HCT116 (cell line): ENCODE data around the gene SPSB2. TPM values are rescaled to one million over a fixed set of nuclear protein-coding genes. Genes with fewer than 3 reads are reported as not detected.

Experiments used
- ATAC-seq: fragments of 200-7000 bp; cut with Tn5 transposase; 2 replicates; pipeline ENCODE4 v1.9.1; 2020; ENCODE audit warnings: mild to moderate bottlenecking, moderate library complexity
- BruUV-seq: library from RNA; stranded (reverse); fragments of 400-500 nt; replicated peaks from 2 replicates; lab custom pipeline; 2021; lab: Mats Ljungman, UMichigan
- CTCF ChIA-PET: fragments of 300-600 bp; sonication (Branson Sonifier 250); formaldehyde crosslinking; loops from one replicate; lab custom pipeline; 2021; ENCODE audit warnings: antibody characterized with exemption; lab: Charles Lee
- POLR2A ChIA-PET: fragments of 300-600, 350-600 bp; sonication (Branson Sonifier 250); formaldehyde crosslinking; loops from one replicate; lab custom pipeline; 2021; ENCODE audit warnings: antibody characterized with exemption; lab: Charles Lee
- RAD21 ChIA-PET, 2 experiments: fragments of 300-600 bp; sonication (Branson Sonifier 250); formaldehyde crosslinking; loops; one replicate each; lab custom pipeline; 2023; ENCODE audit warnings: low total read pairs in 2 of 2; ENCODE audit not compliant: uncharacterized antibody in 2 of 2, unreplicated experiment in 2 of 2, low non-redundant PET in 1 of 2; lab: Charles Lee
- DNase-seq: peaks from one replicate; pipeline ENCODE4 v3.0.0-alpha.2; 2010; ENCODE audit warnings: low read depth, low spot score
- H2AFZ ChIP-seq: fragments of 200-600 bp; shearing (Covaris generic), sonication (generic); 2 replicates; pipeline ENCODE4 v1.6.1; 2017; ENCODE audit warnings: low read depth, mixed run types, mixed read lengths, antibody characterized with exemption, low read length; ENCODE audit not compliant: poor library complexity, severe bottlenecking
- H3K27ac ChIP-seq: 2 replicates; pipeline ENCODE4 v1.5.1; 2012; ENCODE audit warnings: low read depth, low read length
- H3K27me3 ChIP-seq: fragments of 200-600 bp; sonication (generic); 2 replicates; pipeline ENCODE4 v1.6.1; 2016; ENCODE audit warnings: mixed run types, low read length, mixed read lengths; ENCODE audit not compliant: insufficient read depth
- H3K36me3 ChIP-seq, 2 experiments: fragments of 200-500 bp in 1 of 2; fragments of 200-600 bp in 1 of 2; sonication (Bioruptor generic) in 1 of 2; sonication (generic) in 1 of 2; 2 replicates each; pipeline versions ENCODE4 v1.5.1 to v1.6.1; 2014 to 2016; ENCODE audit warnings: low read length in 2 of 2, inconsistent platforms in 1 of 2, mixed read lengths in 1 of 2, mixed run types in 1 of 2; ENCODE audit not compliant: insufficient read depth in 2 of 2, control insufficient read depth in 1 of 2
- H3K4me1 ChIP-seq, 2 experiments: fragments of 200-600 bp in 1 of 2; sonication (generic) in 1 of 2; 2 replicates each; pipeline versions ENCODE4 v1.5.1 to v1.6.1; 2012 to 2017; ENCODE audit warnings: low read length in 2 of 2, inconsistent platforms in 1 of 2, mild to moderate bottlenecking in 1 of 2, mixed read lengths in 1 of 2, mixed run types in 1 of 2, moderate library complexity in 1 of 2; ENCODE audit not compliant: insufficient read depth in 2 of 2, control insufficient read depth in 1 of 2
- H3K4me2 ChIP-seq: fragments of 200-600 bp; sonication (generic); 2 replicates; pipeline ENCODE4 v1.6.1; 2017; ENCODE audit warnings: mixed run types, low read length, mixed read lengths
- H3K4me3 ChIP-seq, 2 experiments: fragments of 200-600 bp in 1 of 2; sonication (generic) in 1 of 2; replicated peaks in 1 of 2; 2 replicates each; pipeline ENCODE4 v1.5.1; 2011 to 2016; ENCODE audit warnings: low read length in 2 of 2, control low read depth in 1 of 2, low read depth in 1 of 2, mild to moderate bottlenecking in 1 of 2, mixed read lengths in 1 of 2, mixed run types in 1 of 2
- H3K79me2 ChIP-seq: fragments of 200-600 bp; sonication (generic); 2 replicates; pipeline ENCODE4 v1.6.1; 2017; ENCODE audit warnings: mild to moderate bottlenecking, mixed run types, low read length, moderate library complexity, mixed read lengths; ENCODE audit not compliant: insufficient read depth
- H3K9ac ChIP-seq: fragments of 200-600 bp; sonication (generic); 2 replicates; pipeline ENCODE4 v1.6.1; 2016; ENCODE audit warnings: low read length, mixed read lengths
- H3K9me2 ChIP-seq: fragments of 200-600 bp; sonication (generic), shearing (Covaris generic); 2 replicates; pipeline ENCODE4 v1.6.1; 2017; ENCODE audit warnings: mixed run types, mild to moderate bottlenecking, moderate library complexity; ENCODE audit not compliant: insufficient read depth
- H3K9me3 ChIP-seq, 2 experiments: fragments of 200-500 bp in 1 of 2; fragments of 200-600 bp in 1 of 2; sonication (Bioruptor generic) in 1 of 2; sonication (generic) in 1 of 2; 2 replicates each; pipeline ENCODE4 v1.6.1; 2014 to 2017; ENCODE audit warnings: low read length in 2 of 2, mixed read lengths in 2 of 2, inconsistent platforms in 1 of 2, low read depth in 1 of 2, mild to moderate bottlenecking in 1 of 2, mixed run types in 1 of 2, moderate library complexity in 1 of 2; ENCODE audit not compliant: control insufficient read depth in 1 of 2, insufficient read depth in 1 of 2
- H4K20me1 ChIP-seq: fragments of 200-600 bp; sonication (generic), shearing (Covaris generic); 2 replicates; pipeline ENCODE4 v1.6.1; 2017; ENCODE audit warnings: mixed run types, mild to moderate bottlenecking, moderate library complexity; ENCODE audit not compliant: insufficient read depth
- ATF3 ChIP-seq: IDR thresholded peaks from 2 replicates; pipeline ENCODE4 v1.6.1; 2012
- CEBPB ChIP-seq: IDR thresholded peaks from 2 replicates; pipeline ENCODE4 v1.6.1; 2012; ENCODE audit warnings: low read depth
- CTCF ChIP-seq, 3 experiments: fragments of 200-600 bp in 1 of 3; sonication (generic) in 1 of 3; IDR thresholded peaks in 2 of 3; conservative IDR thresholded peaks in 1 of 3; 2 replicates each; pipeline ENCODE4 v1.5.1; 2012 to 2017; ENCODE audit warnings: low read depth in 2 of 3, low read length in 2 of 3, antibody characterized with exemption in 1 of 3, borderline replicate concordance in 1 of 3, control low read depth in 1 of 3, mild to moderate bottlenecking in 1 of 3, mixed read lengths in 1 of 3, mixed run types in 1 of 3, moderate library complexity in 1 of 3; ENCODE audit not compliant: insufficient read depth in 1 of 3
- EGR1 ChIP-seq: IDR thresholded peaks from 2 replicates; pipeline ENCODE4 v1.6.1; 2012; ENCODE audit warnings: low read depth
- ELF1 ChIP-seq: IDR thresholded peaks from 2 replicates; pipeline ENCODE4 v1.6.1; 2012; ENCODE audit warnings: low read depth, borderline replicate concordance
- EZH2 ChIP-seq: fragments of 200-600 bp; sonication (generic); IDR thresholded peaks from 2 replicates; pipeline ENCODE4 v1.6.1; 2017; ENCODE audit warnings: antibody characterized with exemption, mixed run types
- EZH2phosphoT487 ChIP-seq: fragments of 200-600 bp; IDR thresholded peaks from 2 replicates; pipeline ENCODE4 v1.6.1; 2018; ENCODE audit warnings: antibody characterized with exemption, borderline replicate concordance
- FOSL1 ChIP-seq: IDR thresholded peaks from 2 replicates; pipeline ENCODE4 v1.6.1; 2012; ENCODE audit warnings: low read depth
- JUND ChIP-seq: IDR thresholded peaks from 2 replicates; pipeline ENCODE4 v1.6.1; 2012
- POLR2A ChIP-seq: IDR thresholded peaks from 2 replicates; pipeline ENCODE4 v1.7.0; 2011; ENCODE audit warnings: borderline replicate concordance; ENCODE audit not compliant: insufficient read depth, insufficient read length; ENCODE audit errors: extremely low read depth
- POLR2AphosphoS5 ChIP-seq: IDR thresholded peaks from 2 replicates; pipeline ENCODE4 v1.6.1; 2011; ENCODE audit warnings: mild to moderate bottlenecking, low read depth, low read length, moderate library complexity
- RAD21 ChIP-seq: IDR thresholded peaks from 2 replicates; pipeline ENCODE4 v1.6.1; 2012; ENCODE audit warnings: low read depth, mild to moderate bottlenecking
- REST ChIP-seq: IDR thresholded peaks from 2 replicates; pipeline ENCODE4 v1.6.1; 2012; ENCODE audit warnings: low read depth
- SIN3A ChIP-seq: IDR thresholded peaks from 2 replicates; pipeline ENCODE4 v1.6.1; 2012; ENCODE audit warnings: low read depth
- SRF ChIP-seq: IDR thresholded peaks from 2 replicates; pipeline ENCODE4 v1.6.1; 2012; ENCODE audit warnings: low read depth
- TCF7L2 ChIP-seq: IDR thresholded peaks from 2 replicates; pipeline ENCODE4 v1.7.0; 2011; ENCODE audit warnings: borderline replicate concordance, inconsistent platforms; ENCODE audit not compliant: insufficient read depth, insufficient read length; ENCODE audit errors: extremely low read depth
- YY1 ChIP-seq: IDR thresholded peaks from 2 replicates; pipeline ENCODE4 v1.6.1; 2011; ENCODE audit warnings: low read length, low read depth, moderate library complexity, mild to moderate bottlenecking; ENCODE audit not compliant: insufficient replicate concordance; ENCODE audit errors: extremely low read depth
- ZBTB33 ChIP-seq: IDR thresholded peaks from 2 replicates; pipeline ENCODE4 v1.6.1; 2011; ENCODE audit warnings: mild to moderate bottlenecking, low read length, moderate library complexity; ENCODE audit not compliant: insufficient replicate concordance; ENCODE audit errors: extremely low read depth
- intact Hi-C: fragments of 100-400 bp; cut with micrococcal nuclease; formaldehyde crosslinking; loops from 2 replicates; pipeline ENCODE4 v1.10.0; 2022
- total RNA-seq: library from RNA; stranded (reverse); gene quantifications from one replicate; pipeline ENCODE4 v1.2.1, GENCODE V29; 2021; ENCODE audit not compliant: unreplicated experiment
- TF ChIP-seq, protein P1 (sequence below): IDR thresholded peaks from 2 replicates; pipeline ENCODE4 v1.6.1; 2012

The SPSB2 gene
- total RNA-seq, 1 experiment from 2014 or later, result 10.0 TPM

- CTCF ChIA-PET, result interaction anchor here (1.2 kb wide), 1 partner anchor 33 kb away, joined by 4 read pairs; no protein-coding TSS in a partner anchor
- H3K79me2 ChIP-seq, result no peaks in the 10 kb centered on the region
- intact Hi-C loops, result no loop called here
- no peaks in the 10 kb centered on the region for H3K9me2 ChIP-seq
- no peaks in the 10 kb centered on the region for H4K20me1 ChIP-seq
- no peak for TF ChIP-seq RAD21
- no peak for TF ChIP-seq SRF
- TF ChIP-seq ELF1, result no peak
- TF ChIP-seq, protein P1, sequence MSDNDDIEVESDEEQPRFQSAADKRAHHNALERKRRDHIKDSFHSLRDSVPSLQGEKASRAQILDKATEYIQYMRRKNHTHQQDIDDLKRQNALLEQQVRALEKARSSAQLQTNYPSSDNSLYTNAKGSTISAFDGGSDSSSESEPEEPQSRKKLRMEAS, result no peak
- no peak for TF ChIP-seq EGR1
- TF ChIP-seq EZH2phosphoT487, result no peak
- no peak for TF ChIP-seq SIN3A
- TF ChIP-seq REST, result no peak
- TF ChIP-seq EZH2, result no peak
- TF ChIP-seq ZBTB33, result no peak
- no peak for TF ChIP-seq CEBPB
- no peak for TF ChIP-seq CTCF (IDR thresholded peaks at IDR 0.05 in 2 of 3, conservative IDR thresholded peaks at IDR 0.05 in 1 of 3; ENCODE audit: borderline replicate concordance in 1 of 3, insufficient read depth in 1 of 3, low read depth in 2 of 3, low read length in 2 of 3)
- TF ChIP-seq POLR2A, result no peak
- no peak for TF ChIP-seq JUND
- TF ChIP-seq TCF7L2, result no peak
- no peak for TF ChIP-seq ATF3
- no peak for TF ChIP-seq POLR2AphosphoS5
- TF ChIP-seq FOSL1, result no peak
- TF ChIP-seq YY1, result no peak
- RAD21 ChIA-PET, result no interaction called here
- H3K27ac ChIP-seq, result no peak overlapping the region
- peaks cover 0 to 15% of the 10 kb centered on the region in 2 experiments; a peak in 2 of 4 replicates for H3K4me1 ChIP-seq
- no peak overlapping the region for H3K9ac ChIP-seq
- no peaks in the 10 kb centered on the region for H3K27me3 ChIP-seq
- no peaks in the 10 kb centered on the region for H3K9me3 ChIP-seq
- POLR2A ChIA-PET, result interaction anchor here (4.4 kb wide), 1 partner anchor 13 kb away, joined by 19 read pairs; the partner anchor contains the start of genes CDCA3 and USP5
- BruUV-seq, result no TSS peak
- no peak overlapping the region for H3K4me2 ChIP-seq
- no peak overlapping the region for H3K4me3 ChIP-seq
- no peak overlapping the region for H2AFZ ChIP-seq
- peaks cover 7 to 8% of the 10 kb centered on the region in 2 experiments; a peak in 2 of 4 replicates for H3K36me3 ChIP-seq
- ATAC-seq, result no peak
- DNase-seq, result no peak
Measured at GRCh38 chr12:6838854-6839253, 34.2 kb downstream of the SPSB2 start.
